GM12873 (cell line): ENCODE data around the gene COL11A2.

Experiments used
- CTCF ChIP-seq: IDR thresholded peaks from 2 replicates; pipeline ENCODE4 v1.5.1; 2012; ENCODE audit warnings: low read depth, mild to moderate bottlenecking, moderate library complexity, low read length, control low read depth; ENCODE audit not compliant: insufficient read depth; ENCODE audit errors: missing control alignments

COL11A2 gene

GRCh38 chr6:33193619-33194018 lies 1.4 kb upstream of the COL11A2 start:
- no peak for TF ChIP-seq CTCF

DNA sequence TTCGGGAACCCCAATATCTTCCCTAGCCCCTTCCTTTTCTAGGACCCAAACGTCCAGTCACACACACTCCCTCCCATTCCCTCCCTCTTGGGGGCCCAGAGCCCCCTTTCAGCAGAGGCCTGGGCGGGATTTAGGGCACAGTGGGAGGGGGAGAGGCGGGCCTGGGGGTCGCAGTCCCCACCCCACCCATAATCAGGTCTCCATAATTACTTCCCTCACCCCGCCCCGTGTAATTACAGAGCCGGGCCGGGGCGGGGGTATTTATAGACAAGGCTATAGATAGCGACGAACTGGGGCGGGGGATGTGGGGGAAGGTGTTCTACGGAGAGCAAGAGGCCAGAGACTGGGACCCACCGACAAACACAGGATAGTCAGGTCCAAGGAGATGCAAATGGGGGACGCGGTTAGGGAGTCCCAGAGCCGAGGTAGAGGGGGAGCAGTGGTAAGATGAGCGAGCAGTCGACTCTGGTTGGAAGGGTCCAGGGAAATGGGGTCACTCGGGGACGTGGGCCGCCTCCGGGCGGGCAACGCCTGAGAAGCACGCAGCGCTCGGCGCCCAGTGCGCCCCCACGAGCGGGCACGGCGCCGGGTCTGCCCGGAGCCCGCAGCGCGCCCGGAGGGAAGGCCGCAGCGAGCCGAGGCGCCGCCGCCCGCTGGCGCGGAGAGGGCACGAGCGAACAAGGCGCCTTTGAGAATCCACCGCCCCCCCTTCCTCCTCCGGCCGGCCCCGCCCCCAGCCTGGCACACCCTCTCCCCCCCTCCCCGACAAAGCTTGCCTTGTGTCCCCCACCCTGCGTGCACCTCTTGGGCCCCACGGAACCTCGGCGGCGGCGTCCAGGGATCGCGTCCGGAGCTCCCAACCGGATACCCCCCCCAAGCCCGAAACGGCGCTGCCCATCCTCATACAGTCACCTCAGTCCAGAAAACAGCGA lies 670 bp upstream of the COL11A2 start:
- TF ChIP-seq CTCF: no peak

DNA sequence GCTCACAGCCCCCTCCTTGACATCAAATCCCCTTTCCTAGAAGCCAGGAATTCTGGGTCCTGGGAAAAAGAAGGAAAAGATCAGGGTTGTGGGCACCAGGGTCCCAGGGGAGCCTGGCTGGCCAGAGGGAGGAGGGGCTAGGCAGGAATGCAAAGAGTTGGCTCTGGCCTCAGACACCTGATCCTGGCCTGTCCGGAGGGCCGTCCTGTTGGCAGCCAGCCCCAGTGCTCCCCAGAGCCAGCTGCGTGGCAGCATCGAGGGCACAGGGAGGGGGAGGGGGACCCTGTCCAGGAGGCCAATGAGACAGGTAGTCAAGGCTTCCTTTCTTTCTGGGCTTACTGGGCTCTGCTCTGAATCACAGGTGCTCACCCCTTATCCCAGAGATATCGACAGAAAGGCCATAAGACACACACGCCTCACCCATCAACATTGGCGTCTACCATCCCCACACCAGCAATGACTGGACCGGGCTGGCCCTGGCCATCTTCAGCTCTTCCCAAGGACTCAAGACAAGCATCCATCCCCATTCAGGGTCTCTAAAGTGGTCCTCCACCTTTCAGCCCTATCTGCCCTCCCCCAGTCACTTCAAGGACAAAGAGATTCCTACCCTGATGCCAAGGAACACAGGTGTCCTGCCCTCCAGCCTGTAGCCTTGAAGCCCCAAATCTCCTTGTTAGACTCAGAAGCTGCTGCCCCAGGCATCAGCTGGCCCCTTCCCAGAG lies 723 bp downstream of the COL11A2 start:
- no peak for TF ChIP-seq CTCF

DNA sequence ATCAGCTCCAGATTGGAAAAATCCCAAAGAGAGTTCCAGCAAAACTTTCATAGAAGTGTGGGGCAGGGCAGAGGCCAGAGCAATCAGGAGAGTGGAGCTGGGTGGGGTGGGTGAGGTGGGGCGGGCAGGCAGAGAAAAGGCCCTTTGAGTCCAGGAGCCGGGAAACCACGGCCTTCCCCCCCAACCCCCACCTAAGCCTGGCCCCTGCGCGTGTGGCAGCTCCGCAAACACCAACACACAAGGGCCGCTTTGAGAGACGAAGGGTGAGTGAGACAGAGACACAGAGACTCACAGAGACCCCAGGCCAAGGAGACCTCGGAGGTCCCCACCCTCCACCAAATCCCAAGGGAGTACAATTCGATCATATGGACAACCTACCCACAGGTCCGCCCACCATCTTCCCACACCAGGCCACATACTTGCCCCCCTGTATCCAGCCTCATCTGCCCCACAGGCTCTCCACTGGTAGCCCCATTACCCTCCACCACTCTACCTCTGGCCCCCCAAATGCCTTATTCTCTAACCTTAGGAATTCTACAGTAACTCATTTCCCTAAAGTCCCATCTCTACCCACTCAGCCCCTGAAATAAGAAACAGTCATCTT lies 1.7 kb downstream of the COL11A2 start:
- no peak for TF ChIP-seq CTCF

GRCh38 chr6:33189625-33190448 lies 2.4 kb downstream of the COL11A2 start:
- no peak for TF ChIP-seq CTCF

- TF ChIP-seq CTCF: no peak
These were observed 3.1 kb downstream of the COL11A2 start for GRCh38 chr6:33189164-33189563.
